ENCODE results near the gene M1AP.

DNA sequence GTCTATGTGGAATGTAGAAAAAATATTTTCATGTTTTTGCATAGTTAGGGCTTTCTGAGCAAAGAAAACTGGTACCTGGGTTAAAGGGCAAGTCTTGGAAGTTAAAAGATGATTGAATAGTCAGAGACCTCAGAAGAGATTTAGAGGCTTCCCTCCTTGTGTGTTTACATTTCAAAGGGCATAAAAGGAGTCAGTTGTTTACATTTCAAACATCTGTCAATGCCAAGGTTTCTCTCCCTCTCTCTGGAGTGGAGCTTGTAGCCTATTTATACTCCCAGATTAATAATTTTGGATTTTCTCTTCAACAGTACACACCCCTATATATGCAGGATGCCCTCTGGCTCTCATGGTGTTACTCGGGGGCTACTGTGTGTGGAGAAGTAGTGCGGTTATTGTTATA lies 8.6 kb downstream of the M1AP start:
- TF ChIP-seq CTCF (conservative IDR thresholded peaks at IDR 0.05; ENCODE audit: low read depth, low read length) = no peak
- no peak for TF ChIP-seq RFX5 (IDR thresholded peaks at IDR 0.05; ENCODE audit: low read depth, low read length)
- TF ChIP-seq POLR2A (IDR thresholded peaks at IDR 0.05; ENCODE audit: low read depth, low read length) = no peak
- TF ChIP-seq CEBPB (IDR thresholded peaks at IDR 0.05; ENCODE audit: low read depth, low read length) = no peak
- no peak for TF ChIP-seq MAZ (IDR thresholded peaks at IDR 0.05; ENCODE audit: borderline replicate concordance, low read depth, low read length)
- no peak for TF ChIP-seq RCOR1 (IDR thresholded peaks at IDR 0.05; ENCODE audit: insufficient replicate concordance, low read length)
- TF ChIP-seq USF2 (IDR thresholded peaks at IDR 0.05; ENCODE audit: low read depth, low read length) = no peak
